Natural killer cell (primary cell): Measurements from ENCODE around the gene EPX. TPM values are rescaled to one million over a fixed set of nuclear protein-coding genes. Genes with fewer than 3 reads are reported as not detected.

Experiments
- ATAC-seq, 3 donors: fragments of 150-1000 bp in 2 of 3; fragments of 200-7000 bp in 1 of 3; cut with Tn5 transposase; 1 replicate in 1 of 3; 2 replicates in 2 of 3; pipeline ENCODE4 v1.10.0; 2021; ENCODE audit warnings: mild to moderate bottlenecking in 2 of 3, moderate library complexity in 2 of 3
- DNase-seq, 2 donors: peaks; one replicate each; pipeline versions ENCODE4 v3.0.0 to v3.0.0-alpha.2; 2013 to 2021; ENCODE audit warnings: mixed read lengths in 1 of 2
- H3K27ac ChIP-seq: one replicate; pipeline ENCODE4 v1.5.1; 2013; ENCODE audit warnings: mild to moderate bottlenecking, low read length
- H3K27me3 ChIP-seq: one replicate; pipeline ENCODE4 v1.6.1; 2013; ENCODE audit warnings: low read length; ENCODE audit not compliant: control insufficient read depth, insufficient read depth
- H3K36me3 ChIP-seq: one replicate; pipeline ENCODE4 v1.6.1; 2013; ENCODE audit warnings: low read length; ENCODE audit not compliant: control insufficient read depth, insufficient read depth
- H3K4me1 ChIP-seq: one replicate; pipeline ENCODE4 v1.6.1; 2013; ENCODE audit warnings: low read length; ENCODE audit not compliant: control insufficient read depth, insufficient read depth
- H3K4me3 ChIP-seq: one replicate; pipeline ENCODE4 v1.5.1; 2013; ENCODE audit warnings: low read length
- H3K9me3 ChIP-seq: one replicate; pipeline ENCODE4 v1.6.1; 2013; ENCODE audit warnings: low read length; ENCODE audit not compliant: control insufficient read depth, insufficient read depth
- H3K27ac Mint-ChIP-seq, 2 donors: one replicate each; pipeline ENCODE4 v1.8.0; 2022; ENCODE audit warnings: mild to moderate bottlenecking in 2 of 2, mixed read lengths in 2 of 2, moderate library complexity in 1 of 2
- H3K27me3 Mint-ChIP-seq, 2 donors: one replicate each; pipeline ENCODE4 v1.8.0; 2022; ENCODE audit warnings: low read depth in 2 of 2, mixed read lengths in 2 of 2
- H3K36me3 Mint-ChIP-seq: one replicate; pipeline ENCODE4 v1.8.0; 2022; ENCODE audit warnings: mixed read lengths
- H3K4me1 Mint-ChIP-seq, 2 donors: one replicate each; pipeline ENCODE4 v1.8.0; 2022; ENCODE audit warnings: mixed read lengths in 2 of 2
- H3K4me3 Mint-ChIP-seq: one replicate; pipeline ENCODE4 v1.8.0; 2022; ENCODE audit warnings: mild to moderate bottlenecking, moderate library complexity, mixed read lengths
- H3K9me3 Mint-ChIP-seq, 2 donors: one replicate each; pipeline ENCODE4 v1.8.0; 2022; ENCODE audit warnings: mixed read lengths in 2 of 2
- CTCF ChIP-seq: fragments of 200-600 bp; IDR thresholded peaks from one replicate; pipeline ENCODE4 v1.8.0; 2022; ENCODE audit warnings: antibody characterized with exemption
- WGBS: methylation state at CpG from one replicate; pipeline ENCODE4 v1.1.7; 2013; ENCODE audit warnings: missing lambda C conversion rate; ENCODE audit not compliant: insufficient coverage; 5-methylcytosine and 5-hydroxymethylcytosine counted together
- intact Hi-C: fragments of 100-400 bp; cut with micrococcal nuclease; formaldehyde crosslinking; loops from one replicate; pipeline ENCODE4 v1.14.2; 2022
- total RNA-seq, 4 donors: library from RNA; stranded (reverse); fragments of 120-200 nt in 1 of 4; gene quantifications; one replicate each; pipeline versions ENCODE4 v1.2.3 to v1.2.4, GENCODE V29; 2013 to 2022

The EPX gene
- total RNA-seq, 3 donors from 2014 or later (not counting 1 experiment from before 2014, with no cell fraction given), result not detected

GRCh38 chr17:58231641-58232040, 39.1 kb downstream of the EPX start:
- intact Hi-C loops, result no loop called here
- no peak for DNase-seq

GRCh38 chr17:58232707-58233156, 40.2 kb downstream of the EPX start:
- Histone ChIP-seq H3K36me3 (no peaks in the 10 kb centered on the region), H3K9me3 (no peaks in the 10 kb centered on the region), H3K27me3 (no peaks in the 10 kb centered on the region), H3K4me1 (peaks cover 17% of the 10 kb centered on the region), H3K4me3 (no peak overlapping the region), H3K27ac (peak overlapping the region; percentile 22)
- H3K9me3 Mint-ChIP-seq, result no peaks in the 10 kb centered on the region
- ATAC-seq (peak; percentile 38 to 59 (median 46)), DNase-seq (peak in 1 of 2 donors; percentile 23)
- no peaks in the 10 kb centered on the region for H3K36me3 Mint-ChIP-seq
- no peak overlapping the region for H3K4me3 Mint-ChIP-seq
- H3K4me1 Mint-ChIP-seq, result no peaks in the 10 kb centered on the region
- no peak for TF ChIP-seq CTCF
- 44% methylated on average over 12 of the region's 12 CpGs for WGBS
- intact Hi-C loops, result no loop called here
- H3K27ac Mint-ChIP-seq, result no peak overlapping the region
- H3K27me3 Mint-ChIP-seq, result peaks cover 17 to 26% of the 10 kb centered on the region in 2 donors

More at GRCh38 chr17:58231641-58232040, 39.1 kb downstream of the EPX start:
- Mint-ChIP-seq H3K36me3 (no peaks in the 10 kb centered on the region), H3K9me3 (no peaks in the 10 kb centered on the region), H3K4me1 (no peaks in the 10 kb centered on the region), H3K27me3 (peaks cover 20% of the 10 kb centered on the region in 2 donors), H3K4me3 (no peak overlapping the region), H3K27ac (no peak overlapping the region)
- Histone ChIP-seq H3K27me3 (no peaks in the 10 kb centered on the region), H3K9me3 (no peaks in the 10 kb centered on the region), H3K27ac (no peak overlapping the region), H3K36me3 (no peaks in the 10 kb centered on the region), H3K4me1 (peaks cover 17% of the 10 kb centered on the region), H3K4me3 (no peak overlapping the region)
- 62% methylated on average over 2 of the region's 2 CpGs for WGBS
- TF ChIP-seq CTCF, result no peak
- ATAC-seq, result no peak

- no peak overlapping the region for H3K27ac Mint-ChIP-seq
- H3K36me3 ChIP-seq, result no peaks in the 10 kb centered on the region
- H3K9me3 Mint-ChIP-seq, result no peaks in the 10 kb centered on the region
- 70% methylated on average over 2 of the region's 3 CpGs for WGBS
- H3K4me3 ChIP-seq, result no peak overlapping the region
- intact Hi-C loops, result no loop called here
- H3K27ac ChIP-seq, result no peak overlapping the region
- no peak for TF ChIP-seq CTCF
- H3K27me3 Mint-ChIP-seq, result peaks cover 13 to 28% of the 10 kb centered on the region in 2 donors
- H3K27me3 ChIP-seq, result no peaks in the 10 kb centered on the region
- no peak for DNase-seq
- no peak for ATAC-seq
- H3K4me1 ChIP-seq, result peaks cover 17% of the 10 kb centered on the region
- no peaks in the 10 kb centered on the region for H3K4me1 Mint-ChIP-seq
- no peaks in the 10 kb centered on the region for H3K9me3 ChIP-seq
- no peaks in the 10 kb centered on the region for H3K36me3 Mint-ChIP-seq
- no peak overlapping the region for H3K4me3 Mint-ChIP-seq
These were observed 41.0 kb downstream of the EPX start for GRCh38 chr17:58233543-58233942.

- no peaks in the 10 kb centered on the region for H3K36me3 ChIP-seq
- no peak overlapping the region for H3K27ac Mint-ChIP-seq
- no peak overlapping the region for H3K27ac ChIP-seq
- intact Hi-C loops, result no loop called here
- H3K36me3 Mint-ChIP-seq, result no peaks in the 10 kb centered on the region
- no peaks in the 10 kb centered on the region for H3K4me1 Mint-ChIP-seq
- no peak overlapping the region for H3K4me3 Mint-ChIP-seq
- peaks cover 13 to 38% of the 10 kb centered on the region in 2 donors for H3K27me3 Mint-ChIP-seq
- 71% methylated on average over 3 of the region's 3 CpGs for WGBS
- peaks cover 17% of the 10 kb centered on the region for H3K4me1 ChIP-seq
- TF ChIP-seq CTCF, result no peak
- no peaks in the 10 kb centered on the region for H3K9me3 Mint-ChIP-seq
- no peaks in the 10 kb centered on the region for H3K9me3 ChIP-seq
- H3K4me3 ChIP-seq, result no peak overlapping the region
- DNase-seq (no peak), ATAC-seq (no peak)
- no peaks in the 10 kb centered on the region for H3K27me3 ChIP-seq
These were observed 42.0 kb downstream of the EPX start for GRCh38 chr17:58234512-58234911.
